HG03520 (cell line): ENCODE results near the gene CDH13.

Experiments
- ATAC-seq: cut with Tn5 transposase; IDR thresholded peaks from one replicate; pipeline ENCODE4 v1.9.1; 2021; ENCODE audit warnings: mild to moderate bottlenecking, moderate library complexity; ENCODE audit not compliant: unreplicated experiment

Gene CDH13

DNA sequence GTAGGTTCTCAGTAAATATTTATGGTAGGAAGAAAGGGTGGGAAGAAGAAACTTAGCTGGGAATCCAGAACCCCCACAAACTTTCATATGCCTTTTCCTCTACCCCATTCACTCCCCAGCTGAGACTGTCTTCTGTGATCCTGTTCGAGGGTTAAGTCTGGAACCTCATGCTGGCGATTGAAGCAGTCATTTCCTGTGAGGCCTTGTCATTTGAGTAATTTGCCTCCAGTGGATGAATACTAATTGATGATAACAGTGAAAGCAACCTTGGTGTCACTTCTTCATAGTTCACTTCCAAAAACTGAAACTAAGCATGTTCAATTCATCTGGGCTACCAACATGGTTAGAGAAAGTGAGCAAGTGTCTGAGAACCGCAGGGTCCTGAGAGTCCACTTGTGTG lies 401.2 kb downstream of the CDH13 start:
- ATAC-seq: no peak

DNA sequence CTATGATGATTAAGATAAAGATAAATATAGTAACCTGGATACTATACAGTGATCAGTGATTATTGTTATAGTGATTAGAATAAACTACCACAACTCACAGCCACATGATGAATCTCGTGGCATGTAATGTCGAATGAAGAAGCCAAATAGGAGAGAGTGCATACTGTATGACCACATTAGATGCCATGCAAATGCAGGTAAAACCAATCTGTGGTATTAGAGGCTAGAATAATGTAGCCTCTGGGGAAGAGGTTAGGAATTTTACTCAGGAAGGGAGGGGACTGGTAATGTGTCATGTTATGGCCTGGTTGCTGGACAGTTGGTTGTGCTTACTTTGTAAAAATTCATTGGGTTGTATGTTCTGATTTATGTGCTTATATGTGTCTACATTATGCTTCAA lies 402.7 kb downstream of the CDH13 start:
- ATAC-seq: no peak

DNA sequence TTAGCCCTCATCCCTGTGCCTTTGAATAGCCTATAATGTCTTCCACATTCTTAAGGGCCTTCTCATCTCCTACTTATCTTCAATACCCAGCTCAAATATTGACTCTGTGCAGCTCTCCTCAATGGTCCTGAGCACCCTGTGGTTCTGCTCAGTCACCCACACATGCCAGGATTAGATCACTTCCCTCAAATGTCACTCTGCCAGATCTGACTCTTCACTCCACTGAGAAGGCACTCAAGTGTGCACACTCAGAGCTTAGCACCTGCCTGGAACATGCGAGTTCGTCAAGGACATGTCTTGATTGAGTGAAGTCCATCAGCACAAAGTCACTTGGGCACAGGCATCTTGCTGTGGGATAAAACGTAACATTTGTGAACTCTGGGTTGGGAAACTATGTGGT lies 404.8 kb downstream of the CDH13 start:
- no peak for ATAC-seq

DNA sequence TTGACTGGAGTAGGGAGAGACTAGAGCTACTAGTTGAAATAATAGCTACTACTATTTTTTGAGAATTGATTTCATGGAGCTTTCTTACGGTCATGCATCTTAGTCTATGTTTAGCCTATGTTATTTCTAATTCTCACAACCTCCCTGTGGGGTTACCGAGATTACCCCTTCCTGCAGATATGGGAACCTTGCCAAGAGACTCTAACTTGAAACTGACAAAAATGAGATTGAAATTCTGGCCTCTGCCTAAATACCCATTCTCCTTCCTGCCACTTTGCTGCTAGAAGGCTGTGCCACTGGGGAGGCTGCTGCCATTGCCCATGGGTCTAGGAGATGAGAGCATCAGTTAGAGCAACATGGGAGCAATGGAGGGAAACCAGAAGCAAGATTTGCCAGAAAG lies 410.3 kb downstream of the CDH13 start:
- ATAC-seq: no peak

DNA sequence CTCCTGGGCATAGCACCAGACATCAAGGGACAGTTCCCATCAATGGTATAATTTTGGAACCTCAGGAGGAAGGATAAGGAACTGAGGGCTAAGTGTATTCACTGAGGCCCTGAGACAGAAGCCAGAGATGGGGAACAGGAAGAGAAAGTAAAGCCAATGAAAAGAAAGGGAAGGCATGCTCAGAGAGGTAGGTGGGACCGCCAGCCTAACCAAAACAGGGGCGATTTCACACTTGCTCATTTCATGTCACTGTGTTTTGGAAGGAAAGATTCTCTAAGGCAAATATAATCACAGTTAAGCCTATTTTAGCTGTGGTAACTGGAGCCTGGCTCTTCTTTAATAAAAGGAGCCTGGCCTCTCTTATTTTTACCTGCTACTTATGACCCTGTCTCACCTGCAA lies 411.1 kb downstream of the CDH13 start:
- ATAC-seq: no peak

GRCh38 chr16:83040174-83040573 lies 413.4 kb downstream of the CDH13 start:
- no peak for ATAC-seq

DNA sequence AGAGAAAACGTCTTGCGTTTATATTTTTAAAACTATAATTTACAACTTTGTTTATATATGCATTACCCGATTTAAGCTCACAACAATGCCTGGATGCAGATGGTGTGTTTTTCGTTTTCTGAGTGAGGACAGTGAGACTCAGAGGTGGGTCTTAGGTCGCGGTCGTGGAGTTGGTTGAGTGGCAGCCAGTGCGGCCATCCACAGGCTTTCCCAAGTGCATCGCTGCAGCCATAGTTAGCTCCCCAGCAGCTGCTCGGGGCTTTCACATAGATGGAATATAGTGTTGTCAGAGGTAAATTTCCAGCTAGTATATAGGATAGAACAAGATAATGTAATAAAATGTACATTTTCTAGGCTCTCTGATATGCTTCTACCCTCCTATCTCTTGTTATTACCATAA lies 417.8 kb downstream of the CDH13 start:
- no peak for ATAC-seq

DNA sequence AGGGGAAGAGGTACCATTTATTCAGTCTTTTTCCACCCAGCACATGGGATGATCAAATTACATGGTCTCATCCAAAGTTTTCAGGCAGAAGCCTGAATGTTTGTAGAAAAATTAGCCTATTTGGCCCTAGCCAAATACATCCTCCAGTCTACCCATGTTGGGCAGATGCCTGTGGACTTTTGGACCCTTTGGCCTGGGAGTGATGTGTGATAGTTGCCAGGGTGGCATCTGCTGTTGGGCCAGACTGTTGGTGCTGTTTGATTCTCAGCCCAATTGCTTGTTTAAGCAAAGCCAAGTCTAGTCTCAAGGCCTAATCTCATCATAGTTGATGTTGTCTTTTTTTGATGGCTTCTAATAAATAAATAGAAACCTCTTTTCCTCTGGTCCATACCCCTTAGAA lies 419.0 kb downstream of the CDH13 start:
- no peak for ATAC-seq

GRCh38 chr16:83046664-83047063 lies 419.9 kb downstream of the CDH13 start:
- no peak for ATAC-seq

- no peak for ATAC-seq
Measured at GRCh38 chr16:83051451-83051850, 424.7 kb downstream of the CDH13 start.

GRCh38 chr16:83054283-83054682 lies 427.5 kb downstream of the CDH13 start:
- ATAC-seq: no peak

GRCh38 chr16:83058376-83058775 lies 431.6 kb downstream of the CDH13 start:
- ATAC-seq: no peak

- ATAC-seq: no peak
Measured at GRCh38 chr16:83059237-83059636, 432.5 kb downstream of the CDH13 start.

GRCh38 chr16:83066011-83066410 lies 439.2 kb downstream of the CDH13 start:
- ATAC-seq: no peak

DNA sequence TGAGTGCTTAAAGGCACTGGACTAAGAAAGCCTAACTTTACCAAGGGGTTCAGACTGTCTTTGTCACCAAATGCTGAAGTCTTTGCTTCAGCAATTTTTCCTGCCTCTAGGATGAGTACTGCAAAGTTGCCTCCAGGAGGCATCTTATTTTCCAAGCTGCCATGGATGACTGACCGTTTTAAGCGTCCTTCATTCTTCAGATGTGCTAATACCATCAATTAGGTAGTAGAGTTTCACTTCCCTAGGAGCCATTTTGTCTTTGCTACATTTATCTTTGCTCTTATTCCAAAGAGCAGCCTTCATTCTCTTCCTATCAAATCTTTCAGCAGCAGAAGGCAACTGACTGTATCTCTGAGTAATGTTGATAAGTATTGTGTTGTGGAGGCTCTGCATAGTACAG lies 440.1 kb downstream of the CDH13 start:
- no peak for ATAC-seq

DNA sequence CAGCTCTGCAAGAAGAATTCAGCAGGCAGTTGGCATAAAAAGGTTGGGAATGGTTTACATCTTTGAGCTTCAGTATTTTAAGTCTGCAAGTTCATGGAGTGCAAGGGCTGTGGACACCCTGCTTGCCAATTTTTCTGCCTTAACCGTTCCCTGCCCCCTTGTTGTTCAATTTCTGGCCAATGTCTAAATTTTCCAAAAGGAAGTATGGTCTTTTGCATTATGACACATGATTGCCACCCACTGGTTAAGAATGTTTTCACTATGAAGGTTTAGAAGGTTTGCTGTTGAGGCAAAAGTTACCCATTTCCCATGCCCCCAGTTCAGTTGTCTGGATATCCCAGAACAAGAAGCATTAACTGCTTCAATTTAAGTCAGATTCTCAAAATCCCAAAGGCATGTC lies 441.9 kb downstream of the CDH13 start:
- no peak for ATAC-seq

DNA sequence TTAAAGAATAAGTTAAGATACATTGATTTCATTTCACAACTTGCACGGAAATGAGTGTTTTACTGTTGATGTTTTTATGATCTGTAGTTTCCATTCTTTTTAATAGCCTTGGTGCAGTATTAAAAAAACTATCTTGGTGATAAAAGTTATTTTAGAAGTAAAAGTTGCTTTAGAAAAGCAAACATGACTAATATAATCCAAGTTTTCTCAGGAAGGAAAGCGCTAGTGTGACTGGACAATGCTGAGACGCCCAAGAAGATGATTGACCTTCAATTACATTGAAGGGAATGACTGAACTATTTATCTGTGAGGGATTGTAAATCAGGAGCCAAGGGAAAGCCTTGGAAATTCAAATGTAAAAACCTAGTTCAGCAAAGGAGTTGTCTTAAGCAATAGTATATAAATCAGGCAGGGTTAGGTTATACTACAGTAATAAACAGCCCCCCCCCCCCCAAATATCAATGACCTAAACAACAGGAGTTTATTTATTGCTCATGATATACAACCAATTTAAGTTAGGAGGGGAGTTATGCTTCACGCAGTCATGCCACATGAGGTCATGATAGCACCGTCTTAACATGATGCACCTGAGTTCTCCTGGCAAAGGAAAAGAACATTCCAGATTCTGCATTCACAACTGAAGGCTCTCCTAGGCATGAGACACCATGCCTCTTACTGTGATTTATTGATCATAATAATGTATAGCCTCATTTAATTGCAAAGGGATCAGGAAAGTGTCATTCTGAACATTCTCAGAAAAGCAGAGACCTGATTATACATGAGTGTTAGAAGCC lies 443.8 kb downstream of the CDH13 start:
- no peak for ATAC-seq

- ATAC-seq: no peak
Measured at GRCh38 chr16:83075956-83076355, 449.2 kb downstream of the CDH13 start.

GRCh38 chr16:83083361-83083760 lies 456.6 kb downstream of the CDH13 start:
- no peak for ATAC-seq

- no peak for ATAC-seq
Measured at GRCh38 chr16:83085660-83086059, 458.9 kb downstream of the CDH13 start.

DNA sequence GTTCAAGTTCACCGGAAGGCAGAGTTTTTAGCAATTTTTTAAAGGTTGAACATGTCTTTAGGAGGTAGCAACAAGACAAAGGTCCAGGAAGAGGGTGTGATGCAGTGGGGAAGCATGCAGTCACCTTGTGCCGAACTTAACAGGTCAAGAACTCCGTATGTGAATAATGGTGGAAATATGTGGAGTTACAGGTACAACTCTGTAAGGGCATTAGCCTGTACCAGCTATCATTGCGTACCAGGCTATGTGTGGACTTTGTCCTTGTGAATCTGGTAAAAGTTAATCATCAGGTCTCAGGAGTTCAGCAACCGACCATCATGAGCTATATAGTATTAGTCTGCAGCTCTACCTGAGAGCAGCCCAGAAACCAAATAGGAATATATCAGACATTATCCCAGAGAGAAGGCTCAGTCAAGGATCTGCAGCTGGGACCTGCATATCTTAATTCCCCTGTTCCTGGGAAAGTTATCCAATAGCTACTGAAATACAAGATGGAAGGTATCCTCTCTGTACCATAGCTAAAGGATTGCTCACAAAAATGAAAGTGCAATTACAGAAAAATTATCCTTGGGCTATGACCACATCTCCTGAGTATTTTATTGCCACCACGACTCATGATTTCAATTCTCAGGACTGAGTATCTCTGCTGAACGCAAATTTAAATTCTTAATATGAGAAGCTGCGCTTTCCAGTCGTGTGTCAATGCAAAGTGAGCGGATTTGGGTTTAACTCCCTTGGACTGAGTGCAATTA lies 469.3 kb downstream of the CDH13 start:
- no peak for ATAC-seq

DNA sequence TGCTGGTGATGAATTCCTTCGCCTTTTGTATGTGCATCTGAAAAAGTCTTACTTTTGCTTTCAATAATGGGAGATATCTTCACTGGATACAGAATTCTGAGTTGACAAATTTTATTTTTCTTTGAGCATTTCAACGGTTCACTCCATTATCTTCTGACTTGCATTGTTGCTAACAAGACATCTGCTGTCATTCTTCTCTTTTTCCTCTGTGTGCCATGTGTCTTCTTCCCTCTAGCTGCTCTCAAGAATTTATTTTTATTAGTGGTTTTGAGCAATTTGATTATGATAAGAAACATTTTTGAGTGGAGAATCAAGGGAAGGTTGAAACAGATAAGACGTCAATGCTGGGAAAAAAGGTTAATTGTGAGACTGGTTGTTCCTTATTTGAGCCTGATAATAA lies 471.8 kb downstream of the CDH13 start:
- no peak for ATAC-seq
